A673 (cell line): ENCODE data around the gene SELENOK.
A peak's percentile ranks its signal among the peaks of the same experiment; 100 is the strongest.

Experiments
- CTCF ChIP-seq: fragments of 300-800, 200-600 bp; sonication (generic); conservative IDR thresholded peaks from 2 replicates; pipeline ENCODE4 v1.5.1; 2017; ENCODE audit warnings: low read depth, mild to moderate bottlenecking, antibody characterized with exemption, low read length, moderate library complexity, mixed read lengths
- EZH2 ChIP-seq: fragments of 200-600 bp; sonication (generic); IDR thresholded peaks from 2 replicates; pipeline ENCODE4 v1.6.1; 2017; ENCODE audit warnings: borderline replicate concordance, low read depth, mild to moderate bottlenecking, mixed read lengths, antibody characterized with exemption, low read length; ENCODE audit not compliant: poor library complexity, severe bottlenecking

DNA sequence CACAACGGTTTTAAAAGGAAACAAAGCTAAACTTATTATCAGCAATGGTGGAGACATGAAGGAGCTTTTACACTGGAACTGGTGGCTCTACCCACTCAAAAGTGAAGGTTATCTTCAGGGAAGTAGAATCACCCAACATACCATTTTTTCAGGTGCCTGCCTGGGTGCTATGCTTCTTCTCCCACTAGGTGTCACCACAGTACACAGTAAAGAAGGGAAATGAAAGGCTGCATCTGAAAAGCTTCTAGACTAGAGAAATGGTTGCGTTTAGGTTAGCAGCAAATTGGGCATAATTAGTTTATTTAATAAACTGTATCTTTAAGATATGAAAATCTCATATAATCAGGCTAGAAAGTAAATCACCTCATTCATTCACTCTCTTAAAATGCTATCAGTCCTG, 47.0 kb upstream of the SELENOK start:
- TF ChIP-seq CTCF (peak; percentile 64), EZH2 (no peak)
